ENCODE results near the gene CNOT4.

CNOT4 gene

GRCh38 chr7:135430626-135431025, 79.3 kb downstream of the CNOT4 start:
- no peaks in the 10 kb centered on the region for H3K27me3 ChIP-seq (ENCODE audit: insufficient read depth, low read length, poor library complexity)
- peaks cover 17% of the 10 kb centered on the region; the same call in 1 of the 2 replicates for H3K36me3 ChIP-seq (ENCODE audit: insufficient read depth, low read length)
- no peak overlapping the region for H2AFZ ChIP-seq (ENCODE audit: low read depth, low read length)
- TF ChIP-seq EZH2 (IDR thresholded peaks at IDR 0.05; ENCODE audit: borderline replicate concordance, low read depth, low read length, severe bottlenecking) (no peak), CTCF (IDR thresholded peaks at IDR 0.05; ENCODE audit: borderline replicate concordance, extremely low read depth, low read length, poor library complexity, severe bottlenecking) (no peak)
- peaks cover 38% of the 10 kb centered on the region for H3K79me2 ChIP-seq (ENCODE audit: insufficient read depth, low read length)
- H3K4me3 ChIP-seq (ENCODE audit: low read depth in 1 of 2, low read length in 2 of 2): no peak overlapping the region
- H3K27ac ChIP-seq (ENCODE audit: low read length): no peak overlapping the region
- no peaks in the 10 kb centered on the region for H3K9me3 ChIP-seq (ENCODE audit: insufficient read depth, low read length, severe bottlenecking)
- DNase-seq (no peak), ATAC-seq (ENCODE audit: insufficient read depth, low read depth) (no peak)
- no peaks in the 10 kb centered on the region for H3K4me1 ChIP-seq (ENCODE audit: insufficient read depth, low read length)
- no peaks in the 10 kb centered on the region; the same call in 1 of the 2 replicates for H4K20me1 ChIP-seq (ENCODE audit: insufficient read depth, low read length)
- no peak overlapping the region for H3K4me2 ChIP-seq (ENCODE audit: insufficient read depth, low read length)
- no peak overlapping the region for H3K9ac ChIP-seq (ENCODE audit: low read depth, low read length)

- H3K9ac ChIP-seq (ENCODE audit: low read depth, low read length): no peak overlapping the region
- no peak overlapping the region for H3K4me3 ChIP-seq (ENCODE audit: low read depth in 1 of 2, low read length in 2 of 2)
- H3K36me3 ChIP-seq (ENCODE audit: insufficient read depth, low read length): 0 out of 2 replicates have a peak, but pooled peaks cover 3% of the 10 kb centered on the region
- H3K79me2 ChIP-seq (ENCODE audit: insufficient read depth, low read length): peaks cover 51% of the 10 kb centered on the region
- ATAC-seq (ENCODE audit: insufficient read depth, low read depth) (no peak), DNase-seq (no peak)
- H3K9me3 ChIP-seq (ENCODE audit: insufficient read depth, low read length, severe bottlenecking): no peaks in the 10 kb centered on the region
- no peaks in the 10 kb centered on the region for H3K27me3 ChIP-seq (ENCODE audit: insufficient read depth, low read length, poor library complexity)
- no peaks in the 10 kb centered on the region; the same call in 1 of the 2 replicates for H4K20me1 ChIP-seq (ENCODE audit: insufficient read depth, low read length)
- H3K4me2 ChIP-seq (ENCODE audit: insufficient read depth, low read length): no peak overlapping the region
- no peaks in the 10 kb centered on the region for H3K4me1 ChIP-seq (ENCODE audit: insufficient read depth, low read length)
- TF ChIP-seq EZH2 (IDR thresholded peaks at IDR 0.05; ENCODE audit: borderline replicate concordance, low read depth, low read length, severe bottlenecking): no peak
- no peak for TF ChIP-seq CTCF (IDR thresholded peaks at IDR 0.05; ENCODE audit: borderline replicate concordance, extremely low read depth, low read length, poor library complexity, severe bottlenecking)
- H2AFZ ChIP-seq (ENCODE audit: low read depth, low read length): no peak overlapping the region
- H3K27ac ChIP-seq (ENCODE audit: low read length): no peak overlapping the region
Measured at GRCh38 chr7:135428879-135429278, 81.0 kb downstream of the CNOT4 start.

GRCh38 chr7:135428011-135428410, 81.9 kb downstream of the CNOT4 start:
- Histone ChIP-seq H3K4me1 (ENCODE audit: insufficient read depth, low read length) (no peaks in the 10 kb centered on the region), H3K9me3 (ENCODE audit: insufficient read depth, low read length, severe bottlenecking) (no peaks in the 10 kb centered on the region), H3K27ac (ENCODE audit: low read length) (no peak overlapping the region), H4K20me1 (ENCODE audit: insufficient read depth, low read length) (peaks cover 3% of the 10 kb centered on the region; the same call in 1 of the 2 replicates), H3K4me2 (ENCODE audit: insufficient read depth, low read length) (no peak overlapping the region), H3K9ac (ENCODE audit: low read depth, low read length) (no peak overlapping the region), H3K36me3 (ENCODE audit: insufficient read depth, low read length) (no peaks in the 10 kb centered on the region), H3K79me2 (ENCODE audit: insufficient read depth, low read length) (peaks cover 57% of the 10 kb centered on the region), H2AFZ (ENCODE audit: low read depth, low read length) (no peak overlapping the region), H3K4me3 (ENCODE audit: low read depth in 1 of 2, low read length in 2 of 2) (no peak overlapping the region), H3K27me3 (ENCODE audit: insufficient read depth, low read length, poor library complexity) (no peaks in the 10 kb centered on the region)
- DNase-seq: no peak
- no peak for TF ChIP-seq EZH2 (IDR thresholded peaks at IDR 0.05; ENCODE audit: borderline replicate concordance, low read depth, low read length, severe bottlenecking)
- no peak for TF ChIP-seq CTCF (IDR thresholded peaks at IDR 0.05; ENCODE audit: borderline replicate concordance, extremely low read depth, low read length, poor library complexity, severe bottlenecking)
- no peak for ATAC-seq (ENCODE audit: insufficient read depth, low read depth)

GRCh38 chr7:135427166-135427565, 82.7 kb downstream of the CNOT4 start:
- peaks cover 60% of the 10 kb centered on the region for H3K79me2 ChIP-seq (ENCODE audit: insufficient read depth, low read length)
- H3K9ac ChIP-seq (ENCODE audit: low read depth, low read length): no peak overlapping the region
- no peak overlapping the region for H3K27ac ChIP-seq (ENCODE audit: low read length)
- TF ChIP-seq EZH2 (IDR thresholded peaks at IDR 0.05; ENCODE audit: borderline replicate concordance, low read depth, low read length, severe bottlenecking) (no peak), CTCF (IDR thresholded peaks at IDR 0.05; ENCODE audit: borderline replicate concordance, extremely low read depth, low read length, poor library complexity, severe bottlenecking) (no peak)
- H3K9me3 ChIP-seq (ENCODE audit: insufficient read depth, low read length, severe bottlenecking): no peaks in the 10 kb centered on the region
- H3K4me2 ChIP-seq (ENCODE audit: insufficient read depth, low read length): no peak overlapping the region
- H2AFZ ChIP-seq (ENCODE audit: low read depth, low read length): no peak overlapping the region
- peaks cover under 1% of the 10 kb centered on the region; the same call in 1 of the 2 replicates for H3K36me3 ChIP-seq (ENCODE audit: insufficient read depth, low read length)
- H4K20me1 ChIP-seq (ENCODE audit: insufficient read depth, low read length): peaks cover 3% of the 10 kb centered on the region; the same call in 1 of the 2 replicates
- no peaks in the 10 kb centered on the region for H3K4me1 ChIP-seq (ENCODE audit: insufficient read depth, low read length)
- DNase-seq (no peak), ATAC-seq (ENCODE audit: insufficient read depth, low read depth) (no peak)
- H3K27me3 ChIP-seq (ENCODE audit: insufficient read depth, low read length, poor library complexity): no peaks in the 10 kb centered on the region
- H3K4me3 ChIP-seq (ENCODE audit: low read depth in 1 of 2, low read length in 2 of 2): no peak overlapping the region

Data from DND-41 (cell line).